Neural crest cell (in vitro differentiated cells): ENCODE measurements around the gene DUSP18. TPM values are rescaled to one million over a fixed set of nuclear protein-coding genes. Genes with fewer than 3 reads are reported as not detected.
A peak's percentile ranks its signal among the peaks of the same experiment; 100 is the strongest.

Experiments used
- DNase-seq: peaks from one replicate; pipeline ENCODE4 v3.0.0; 2021; ENCODE audit warnings: low read depth, mixed read lengths, low spot score
- H3K27ac Mint-ChIP-seq: one replicate; pipeline ENCODE4 v1.8.0; 2021; ENCODE audit warnings: mild to moderate bottlenecking, mixed read lengths; ENCODE audit not compliant: unreplicated experiment
- H3K27me3 Mint-ChIP-seq: 2 replicates; pipeline ENCODE4 v1.8.0; 2021; ENCODE audit warnings: low read depth, mild to moderate bottlenecking, mixed read lengths
- H3K36me3 Mint-ChIP-seq: 2 replicates; pipeline ENCODE4 v1.8.0; 2021; ENCODE audit warnings: low read depth, mild to moderate bottlenecking, mixed read lengths
- H3K4me1 Mint-ChIP-seq: 2 replicates; pipeline ENCODE4 v1.8.0; 2021; ENCODE audit warnings: mixed read lengths
- H3K4me3 Mint-ChIP-seq: one replicate; pipeline ENCODE4 v1.8.0; 2021; ENCODE audit warnings: mild to moderate bottlenecking, mixed read lengths
- H3K9me3 Mint-ChIP-seq: 2 replicates; pipeline ENCODE4 v1.8.0; 2021; ENCODE audit warnings: mixed read lengths
- CTCF ChIP-seq: fragments of 200-600 bp; sonication (generic); conservative IDR thresholded peaks from 2 replicates; pipeline ENCODE4 v1.5.0; 2021; ENCODE audit warnings: antibody characterized with exemption, mild to moderate bottlenecking
- total RNA-seq: library from RNA; stranded (reverse); gene quantifications from 2 replicates; pipeline ENCODE4 v1.2.1, GENCODE V29; 2021

Gene DUSP18
- total RNA-seq, 1 donor from 2014 or later = 8.1 TPM

GRCh38 chr22:30704978-30705377 lies 37.3 kb upstream of the DUSP18 start:
- peaks cover 15% of the 10 kb centered on the region for H3K4me1 Mint-ChIP-seq
- DNase-seq = no peak
- no peaks in the 10 kb centered on the region for H3K9me3 Mint-ChIP-seq
- no peak overlapping the region for H3K4me3 Mint-ChIP-seq
- H3K36me3 Mint-ChIP-seq = no peaks in the 10 kb centered on the region
- no peak for TF ChIP-seq CTCF
- H3K27me3 Mint-ChIP-seq = no peaks in the 10 kb centered on the region
- no peak overlapping the region for H3K27ac Mint-ChIP-seq

- TF ChIP-seq CTCF = no peak
These were observed 35.2 kb upstream of the DUSP18 start for GRCh38 chr22:30702856-30703255.

GRCh38 chr22:30701872-30702271 lies 34.2 kb upstream of the DUSP18 start:
- TF ChIP-seq CTCF = no peak
- Mint-ChIP-seq H3K4me3 (no peak overlapping the region), H3K4me1 (peaks cover 15% of the 10 kb centered on the region), H3K36me3 (no peaks in the 10 kb centered on the region), H3K9me3 (no peaks in the 10 kb centered on the region), H3K27me3 (peaks cover 5% of the 10 kb centered on the region), H3K27ac (no peak overlapping the region)
- DNase-seq = no peak

More at GRCh38 chr22:30702856-30703255, 35.2 kb upstream of the DUSP18 start:
- H3K27ac Mint-ChIP-seq = no peak overlapping the region
- no peak overlapping the region for H3K4me3 Mint-ChIP-seq
- H3K4me1 Mint-ChIP-seq = peaks cover 15% of the 10 kb centered on the region
- no peaks in the 10 kb centered on the region for H3K36me3 Mint-ChIP-seq
- no peaks in the 10 kb centered on the region for H3K9me3 Mint-ChIP-seq
- no peaks in the 10 kb centered on the region for H3K27me3 Mint-ChIP-seq
- no peak for DNase-seq

GRCh38 chr22:30697975-30698374 lies 30.3 kb upstream of the DUSP18 start:
- no peaks in the 10 kb centered on the region for H3K9me3 Mint-ChIP-seq
- H3K27ac Mint-ChIP-seq = no peak overlapping the region
- H3K36me3 Mint-ChIP-seq = no peaks in the 10 kb centered on the region
- H3K4me3 Mint-ChIP-seq = peak overlapping the region; percentile 29
- no peak for DNase-seq
- no peak for TF ChIP-seq CTCF
- peaks cover 22% of the 10 kb centered on the region for H3K27me3 Mint-ChIP-seq
- H3K4me1 Mint-ChIP-seq = peaks cover 19% of the 10 kb centered on the region

- TF ChIP-seq CTCF = no peak
- H3K27ac Mint-ChIP-seq = no peak overlapping the region
These were observed 28.4 kb upstream of the DUSP18 start for GRCh38 chr22:30695871-30696655.

More at GRCh38 chr22:30695871-30696655, 28.4 kb upstream of the DUSP18 start:
- no peak for DNase-seq
- peaks cover 21% of the 10 kb centered on the region for H3K4me1 Mint-ChIP-seq
- no peaks in the 10 kb centered on the region for H3K36me3 Mint-ChIP-seq
- peak overlapping the region; percentile 86 for H3K4me3 Mint-ChIP-seq
- no peaks in the 10 kb centered on the region for H3K9me3 Mint-ChIP-seq
- peaks cover 22% of the 10 kb centered on the region for H3K27me3 Mint-ChIP-seq
